Stimulated activated CD4-positive, alpha-beta T cell treated with anti-CD3 and anti-CD28 coated beads, TNF-alpha, amount 100 ng/mL, for 24 hours (primary cell): ENCODE results near the gene IGFL1.
"Not testable (repeated sequence)": the region's sequence is repeated elsewhere in the genome, so short reads cannot be mapped to it uniquely, and the experiment has no call there.

Source experiments
- DNase-seq, 3 experiments: peaks; one replicate each; pipeline ENCODE4 v3.0.0-alpha.2; 2020; ENCODE audit warnings: low read depth in 3 of 3

IGFL1 gene

DNA sequence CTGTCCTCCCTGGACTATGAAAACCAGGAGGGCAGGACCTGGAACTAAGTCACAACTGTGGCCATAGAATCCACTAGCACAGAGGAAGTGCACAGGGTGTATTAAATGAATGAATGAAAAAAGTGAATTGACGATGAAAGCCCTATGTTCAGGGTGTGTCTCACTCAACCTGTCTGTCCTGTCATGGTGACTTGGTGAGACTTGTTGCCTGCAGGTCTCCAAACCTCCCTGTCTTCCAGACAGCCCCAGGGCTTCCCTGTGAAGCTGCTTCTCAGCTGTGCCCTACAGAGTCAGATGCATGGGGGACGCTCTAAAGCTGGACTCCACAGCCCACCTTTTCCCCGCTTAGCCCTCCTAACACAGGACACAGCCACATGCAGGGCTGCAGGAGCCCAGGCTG, 4.8 kb upstream of the IGFL1 start:
- no peak for DNase-seq

DNA sequence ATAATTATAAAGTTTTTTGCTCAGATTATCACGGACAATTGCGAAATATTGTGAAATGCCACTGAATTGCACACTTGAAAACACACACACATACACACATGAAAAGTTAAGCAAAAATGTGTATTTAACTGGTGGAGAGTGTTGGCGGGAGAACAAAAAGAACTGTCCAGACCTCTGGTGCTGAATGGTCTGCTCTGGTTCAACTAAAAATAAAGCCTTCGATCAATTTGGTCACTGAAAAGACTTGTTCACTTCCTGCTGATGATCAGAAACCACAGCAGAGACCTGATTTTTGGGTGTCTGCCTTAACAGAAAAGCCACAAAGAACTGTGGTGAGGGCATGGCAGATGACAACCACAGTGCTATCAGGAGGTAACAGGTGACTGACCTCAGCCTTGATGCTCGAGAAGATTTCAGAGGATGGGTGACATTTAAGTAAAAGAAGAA, 4.0 kb upstream of the IGFL1 start:
- DNase-seq = no peak

DNA sequence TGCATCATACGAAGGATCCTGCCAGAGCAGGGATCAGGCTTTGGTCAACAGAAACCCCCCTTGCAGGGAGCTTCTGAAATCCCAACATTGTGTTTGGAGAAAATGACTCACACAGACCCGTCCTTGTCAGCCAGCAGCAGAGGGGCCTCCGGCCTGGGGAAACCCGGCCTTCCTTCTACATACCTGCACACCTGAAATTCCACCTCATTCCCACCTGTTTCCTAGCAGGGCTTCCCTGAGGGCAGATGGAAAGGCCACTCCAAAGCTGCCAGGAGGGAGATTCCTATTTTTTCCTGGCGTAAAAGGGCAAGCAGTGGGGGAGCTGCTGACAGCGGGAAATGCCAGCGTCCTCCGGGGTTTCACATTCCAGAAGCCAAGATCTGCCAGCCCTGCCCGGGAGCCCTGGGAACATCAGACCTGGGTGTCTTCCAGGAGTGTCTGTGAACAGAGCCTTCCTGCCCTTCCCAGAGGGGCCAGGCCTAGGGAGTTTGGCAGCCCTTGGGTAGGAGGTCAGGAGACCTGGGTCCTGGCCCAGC, 3.0 kb upstream of the IGFL1 start:
- DNase-seq = no peak

DNA sequence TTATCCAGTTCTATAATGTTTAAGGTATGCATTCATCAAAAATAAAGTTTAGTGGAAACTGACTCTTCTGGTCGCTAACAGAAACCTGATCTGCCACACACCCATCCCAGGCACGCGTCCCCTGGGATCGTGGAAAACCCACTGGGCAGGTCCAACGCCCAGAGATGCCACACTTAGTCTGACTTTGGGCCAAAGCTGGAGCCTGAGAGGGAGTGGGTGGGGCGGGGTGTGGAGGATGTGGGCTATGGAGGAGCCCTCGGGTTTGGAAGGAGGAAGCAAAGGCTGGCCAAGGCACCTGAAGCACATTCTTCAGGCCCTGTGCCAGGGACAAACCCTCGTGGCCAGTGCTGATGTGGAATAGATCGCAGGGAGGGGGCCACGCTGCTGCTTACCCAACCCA, 2.5 kb downstream of the IGFL1 start:
- DNase-seq = no peak

DNA sequence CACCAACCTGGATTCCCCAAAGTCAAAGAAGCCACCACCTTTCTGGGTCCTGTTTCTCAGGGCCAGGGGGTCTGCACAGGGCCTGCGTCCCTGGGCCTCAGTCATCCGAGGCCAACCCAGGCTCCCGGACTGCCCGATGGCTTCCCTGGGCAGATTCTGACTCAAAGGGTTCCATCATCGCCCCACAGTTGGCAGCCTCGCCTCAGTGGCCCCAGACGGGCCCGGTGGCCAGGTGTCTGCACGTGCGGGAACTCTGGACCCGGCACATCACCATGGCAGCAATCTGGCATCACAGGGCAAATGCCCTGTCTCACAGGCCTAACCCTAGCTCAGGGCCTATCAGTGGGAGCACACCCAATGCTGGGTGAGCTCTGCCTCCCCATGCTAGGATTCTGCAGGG, 2.9 kb downstream of the IGFL1 start:
- no peak for DNase-seq

DNA sequence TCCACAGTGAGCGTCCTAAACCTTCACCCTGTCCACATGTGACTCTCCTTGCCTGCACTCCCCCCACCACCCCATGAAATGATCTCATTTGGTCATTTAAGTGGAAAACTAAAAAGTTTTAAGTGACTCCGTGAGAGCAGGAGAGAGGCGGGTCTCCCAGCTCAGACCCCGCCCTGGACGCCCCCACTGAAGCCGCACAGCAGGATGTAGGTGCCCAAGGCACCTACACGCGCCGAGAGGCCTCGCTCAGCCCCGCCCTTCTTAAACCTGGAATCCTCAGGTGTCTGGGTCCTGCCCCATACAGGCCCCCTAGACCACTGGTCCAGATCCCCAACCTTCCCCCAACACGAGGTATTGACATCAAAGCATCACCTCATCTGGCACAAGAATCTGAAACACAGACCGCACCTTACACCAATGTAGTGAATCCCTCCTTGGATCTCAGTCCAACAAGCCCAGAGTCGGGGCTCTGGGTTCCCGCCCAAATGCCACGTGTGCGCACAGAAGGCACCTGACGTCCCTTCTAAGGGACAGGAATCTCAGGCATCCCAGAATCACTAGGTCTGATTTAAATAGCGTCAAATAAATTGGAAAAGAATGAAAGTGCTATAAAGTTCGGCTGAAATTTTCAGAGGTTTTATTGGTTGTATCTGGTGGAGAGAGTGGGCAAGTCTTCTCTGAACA, 3.5 kb downstream of the IGFL1 start:
- DNase-seq = no peak

DNA sequence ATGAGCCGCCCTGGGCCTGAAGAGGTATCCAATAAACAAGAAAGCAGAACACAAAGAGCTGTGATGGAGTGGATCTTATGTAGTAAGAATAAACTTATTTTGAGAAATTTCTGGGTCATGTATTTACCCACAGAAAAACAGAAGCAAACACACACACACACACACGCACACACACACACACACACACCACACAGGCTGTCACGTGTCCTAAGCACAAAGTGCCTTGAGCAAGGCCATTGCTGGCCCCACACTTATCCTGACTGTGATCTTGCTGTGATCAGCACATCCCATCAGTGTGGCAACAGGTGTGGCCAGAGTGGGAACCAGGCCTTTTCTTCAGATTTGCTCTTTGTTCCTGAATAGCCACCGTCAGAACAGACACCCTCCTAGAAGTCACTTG, 4.3 kb downstream of the IGFL1 start:
- not testable (repeated sequence) for DNase-seq

DNA sequence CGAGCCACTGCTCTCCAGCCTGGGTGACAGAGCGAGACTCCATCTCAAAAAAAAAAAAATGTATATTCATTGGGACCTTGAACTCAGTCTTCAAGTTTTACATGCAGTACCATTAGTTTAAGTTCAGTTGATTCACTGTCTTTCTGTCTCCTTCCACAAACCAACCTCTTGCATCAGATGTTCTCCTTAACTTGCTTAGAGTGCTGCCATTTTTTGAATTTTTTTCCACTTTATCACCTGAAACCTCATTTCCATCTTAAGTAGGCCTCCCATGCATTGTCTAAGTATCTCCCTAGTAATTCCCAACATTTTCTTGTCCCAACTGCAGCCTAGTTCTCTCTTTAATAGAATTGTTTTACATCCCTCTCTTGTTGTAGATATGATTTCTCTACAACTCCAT, 8.6 kb downstream of the IGFL1 start:
- DNase-seq = not testable (repeated sequence)

DNA sequence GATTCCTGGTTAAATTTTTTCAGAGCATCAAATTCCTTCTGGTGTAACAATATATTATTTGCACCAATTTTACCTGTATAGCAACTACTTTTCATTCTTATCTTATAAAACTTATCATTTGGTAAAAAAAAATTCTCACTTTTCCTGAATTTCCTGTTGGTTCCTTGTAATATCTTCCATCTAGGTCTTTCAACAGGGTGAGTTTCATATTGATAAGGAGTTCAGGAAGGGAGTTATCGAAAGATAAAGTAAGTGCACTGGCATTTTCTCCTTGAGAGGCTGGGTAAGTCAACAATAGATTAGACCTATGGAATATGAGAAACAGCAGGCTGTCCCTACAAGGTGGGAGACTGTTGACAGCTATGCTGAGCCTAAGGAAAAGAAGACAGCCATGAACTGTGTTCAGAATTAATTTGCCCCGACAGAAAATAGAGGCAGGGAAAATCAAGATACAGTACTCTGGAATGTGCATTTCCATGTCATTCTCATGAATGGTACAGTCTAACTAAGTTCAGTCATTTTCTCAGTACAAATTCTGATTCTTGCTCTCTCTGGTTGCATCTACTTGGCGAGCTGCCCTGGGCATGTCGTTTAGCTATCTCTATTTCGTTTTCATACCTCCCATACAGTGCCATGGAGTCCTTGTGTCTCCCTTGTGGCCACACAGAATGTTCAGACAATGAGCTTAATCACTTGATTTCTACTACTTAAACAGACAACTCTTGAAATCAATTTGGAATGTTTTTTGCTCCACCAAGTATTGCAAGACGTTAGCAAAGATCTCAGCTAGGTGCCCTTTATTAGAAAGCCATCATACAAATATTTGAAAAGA, 9.9 kb downstream of the IGFL1 start:
- no peak for DNase-seq

DNA sequence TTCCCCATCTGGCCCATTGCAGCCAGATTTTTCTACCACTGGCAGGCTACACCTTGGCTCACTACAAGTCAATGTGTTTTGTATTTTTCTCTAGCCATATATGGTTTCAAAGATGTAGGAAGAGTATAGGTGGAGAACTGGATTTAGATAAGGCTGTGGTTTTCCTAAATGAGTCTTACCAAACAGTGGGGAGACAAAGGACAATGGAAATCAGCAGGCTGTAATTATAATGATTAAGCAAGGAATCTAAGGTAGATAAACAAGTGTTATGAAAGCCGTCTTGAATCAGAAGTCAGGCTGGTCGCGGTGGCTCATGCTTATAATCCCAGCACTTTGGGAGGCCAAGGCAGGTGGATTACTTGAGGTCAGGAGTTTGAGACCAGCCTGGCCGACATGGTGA, 11.2 kb downstream of the IGFL1 start:
- no peak for DNase-seq

DNA sequence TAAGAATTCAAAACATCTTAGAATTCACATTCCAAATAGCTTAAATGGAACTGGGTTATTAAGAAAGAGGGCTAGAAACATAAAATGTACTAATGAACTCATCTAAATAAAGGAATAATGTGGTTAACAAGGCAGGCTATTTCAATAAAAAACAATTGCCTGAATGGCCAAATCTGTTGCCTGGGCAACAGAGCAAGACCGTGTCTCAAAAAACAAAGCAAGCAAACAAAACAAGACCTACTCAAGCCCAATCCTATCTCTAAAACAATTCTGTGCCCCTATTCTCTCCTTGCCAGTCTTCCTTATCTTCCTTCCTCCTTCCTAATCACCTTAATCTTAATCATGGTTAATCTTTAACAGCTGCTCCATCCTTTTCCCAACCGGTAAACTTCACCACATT, 12.1 kb downstream of the IGFL1 start:
- DNase-seq = no peak

DNA sequence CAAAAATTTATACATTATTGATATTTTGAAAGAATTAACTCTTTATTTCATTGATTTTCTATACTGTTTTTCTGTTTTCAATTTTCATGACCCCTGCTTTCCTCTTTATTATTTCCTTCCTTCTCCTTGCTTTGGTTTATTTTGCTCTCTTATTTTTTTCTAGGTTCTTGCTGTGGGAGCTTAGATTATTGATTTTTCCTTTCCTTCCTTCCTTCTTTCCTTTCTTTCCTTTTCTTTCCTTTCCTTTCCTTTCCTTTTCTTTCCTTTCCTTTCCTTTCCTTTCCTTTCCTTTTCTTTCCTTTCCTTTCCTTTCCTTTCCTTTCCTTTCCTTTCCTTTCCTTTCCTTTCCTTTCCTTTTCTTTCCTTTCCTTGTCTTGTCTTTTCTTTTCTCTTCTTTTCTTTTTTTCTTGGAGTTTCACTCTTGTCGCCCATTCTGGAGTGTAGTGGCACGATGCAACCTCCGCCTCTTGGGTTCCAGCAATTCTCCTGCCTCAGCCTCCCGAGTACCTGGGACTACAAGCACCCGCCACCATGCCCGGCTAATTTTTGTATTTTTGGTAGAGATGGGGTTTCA, 13.6 kb downstream of the IGFL1 start:
- not testable (repeated sequence) for DNase-seq

DNA sequence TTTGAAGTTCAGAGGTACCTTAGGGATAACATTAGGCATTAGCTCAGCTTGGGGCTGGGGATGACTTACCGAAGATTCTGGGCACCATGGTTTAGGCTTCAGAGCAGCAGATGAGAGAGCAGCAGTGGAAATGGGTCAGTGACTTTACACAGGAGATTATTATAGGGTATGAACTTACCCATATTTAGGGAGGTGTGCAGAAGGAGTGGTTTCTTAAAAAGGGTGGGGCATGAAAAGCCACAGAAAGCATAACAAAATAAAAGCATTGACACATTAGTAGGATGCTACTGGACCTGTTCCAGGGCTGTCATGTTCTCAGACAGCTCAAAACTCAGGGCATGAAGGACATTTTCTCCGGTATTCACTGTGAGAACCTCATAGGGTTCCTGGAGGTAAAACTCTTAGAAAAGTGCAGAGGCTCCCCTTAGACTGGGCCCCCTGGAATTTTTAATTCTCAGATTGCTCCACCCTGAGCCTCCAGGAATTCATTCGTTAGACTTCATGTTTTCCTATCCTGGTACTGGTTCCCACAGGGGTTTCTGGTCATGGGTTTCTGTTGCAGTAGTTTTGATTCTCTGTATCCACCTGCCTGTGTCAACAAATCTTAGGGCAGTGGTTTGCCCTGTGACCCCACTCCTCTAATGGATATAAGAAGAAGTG, 20.7 kb downstream of the IGFL1 start:
- DNase-seq = no peak

DNA sequence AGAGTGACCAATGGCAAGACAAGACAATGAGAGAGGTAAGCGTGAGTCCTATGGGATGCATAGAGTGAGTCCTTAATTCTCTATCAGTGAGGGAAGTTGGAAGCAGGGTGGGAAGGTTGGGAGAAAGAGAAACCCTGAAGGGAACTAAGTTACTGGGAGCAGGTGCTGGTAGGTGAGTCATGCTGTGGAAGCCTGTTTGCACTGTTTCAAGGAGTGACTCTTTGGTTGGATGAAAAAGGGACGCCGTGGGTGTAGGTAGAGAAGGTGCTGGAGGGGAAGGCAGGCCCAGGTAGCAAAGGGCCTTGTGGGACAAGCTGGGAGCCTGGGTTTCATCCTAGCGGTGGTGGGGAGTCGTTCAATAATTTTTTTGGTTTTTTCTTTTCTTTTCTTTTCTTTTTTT, 21.9 kb downstream of the IGFL1 start:
- no peak for DNase-seq

DNA sequence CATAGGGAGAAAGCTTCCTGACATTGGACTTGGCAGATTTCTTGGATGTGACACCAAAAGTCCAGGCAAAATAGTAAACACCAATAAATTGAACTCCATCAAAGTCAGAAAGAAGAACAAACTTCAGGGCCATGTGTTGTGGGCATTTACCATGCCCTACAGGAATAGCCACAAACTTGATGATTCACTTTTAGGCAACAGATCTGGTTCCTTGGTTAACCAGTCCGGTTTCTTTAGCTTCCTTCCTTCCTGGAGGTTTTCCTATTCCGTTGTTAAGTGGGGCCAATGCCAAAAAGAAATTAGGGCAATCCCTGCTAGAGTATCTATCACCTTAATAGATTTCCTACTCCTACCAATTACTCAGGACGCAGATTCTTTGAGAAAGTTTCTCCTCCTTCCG, 25.2 kb downstream of the IGFL1 start:
- no peak for DNase-seq

DNA sequence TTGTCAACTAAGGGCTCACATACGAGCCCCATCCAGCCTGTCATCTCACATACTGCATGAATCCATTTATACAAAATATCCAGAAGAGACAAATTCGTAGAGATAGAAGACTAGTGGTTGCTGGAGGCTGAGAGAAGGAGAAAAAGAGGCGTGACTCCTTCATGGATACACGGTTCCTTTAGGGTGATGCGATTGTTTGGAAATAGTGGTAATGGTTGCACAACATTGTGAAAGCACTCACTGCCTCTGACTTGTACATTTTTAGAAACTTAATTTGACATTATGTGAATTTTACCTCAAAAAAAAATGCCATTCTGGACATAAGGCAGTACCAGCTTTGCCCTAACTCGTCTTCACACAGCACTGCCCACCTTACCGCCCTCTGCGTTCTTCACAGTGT, 27.3 kb downstream of the IGFL1 start:
- no peak for DNase-seq

DNA sequence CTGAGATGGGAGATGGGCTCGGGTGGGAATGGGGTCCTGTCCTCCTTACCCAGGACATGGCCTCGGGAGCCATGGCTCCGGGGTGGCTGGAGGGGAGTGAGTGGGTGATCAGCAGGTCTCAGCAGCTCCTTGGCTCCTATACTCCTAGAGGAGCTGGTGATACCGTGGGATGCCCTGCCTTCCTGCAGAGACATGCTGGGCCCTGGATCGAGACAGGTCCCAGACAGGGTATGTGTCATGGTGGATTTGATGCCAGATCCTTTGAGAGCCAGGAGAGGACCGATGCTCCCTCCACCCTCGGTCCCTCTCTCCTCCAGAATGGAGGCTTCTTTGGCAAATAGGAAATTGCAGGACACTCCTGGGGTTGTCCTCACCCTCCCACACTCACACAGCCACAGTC, 32.0 kb downstream of the IGFL1 start:
- not testable (repeated sequence) for DNase-seq

DNA sequence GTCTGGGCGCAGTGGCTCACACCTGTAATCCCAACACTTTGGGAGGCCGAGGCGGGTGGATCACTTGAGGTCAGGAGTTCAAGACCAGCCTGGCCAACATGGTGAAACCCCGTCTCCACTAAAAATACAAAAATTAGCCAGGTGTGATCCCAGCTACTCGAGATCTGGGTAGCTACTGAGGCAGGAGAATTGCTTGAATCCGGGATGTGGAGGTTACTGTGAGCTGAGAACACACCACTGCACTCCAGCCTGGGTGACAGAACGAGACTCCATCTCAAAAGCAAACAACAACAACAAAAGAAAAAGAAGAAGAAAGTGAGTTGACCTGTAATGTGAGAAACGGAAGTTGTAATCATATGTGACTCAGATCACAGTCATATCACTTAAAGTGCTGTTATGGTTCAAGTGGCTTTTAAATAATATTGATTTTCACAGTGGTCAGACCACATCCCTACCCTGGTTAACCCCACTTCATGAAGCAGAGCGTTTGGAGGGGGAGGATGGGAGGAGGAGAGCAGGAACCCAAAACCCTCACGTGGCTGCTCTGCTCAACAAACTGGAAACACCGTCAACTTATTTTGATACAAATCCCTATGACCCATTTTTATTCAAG, 33.2 kb downstream of the IGFL1 start:
- peak; percentile 17 to 41 (median 34) for DNase-seq

DNA sequence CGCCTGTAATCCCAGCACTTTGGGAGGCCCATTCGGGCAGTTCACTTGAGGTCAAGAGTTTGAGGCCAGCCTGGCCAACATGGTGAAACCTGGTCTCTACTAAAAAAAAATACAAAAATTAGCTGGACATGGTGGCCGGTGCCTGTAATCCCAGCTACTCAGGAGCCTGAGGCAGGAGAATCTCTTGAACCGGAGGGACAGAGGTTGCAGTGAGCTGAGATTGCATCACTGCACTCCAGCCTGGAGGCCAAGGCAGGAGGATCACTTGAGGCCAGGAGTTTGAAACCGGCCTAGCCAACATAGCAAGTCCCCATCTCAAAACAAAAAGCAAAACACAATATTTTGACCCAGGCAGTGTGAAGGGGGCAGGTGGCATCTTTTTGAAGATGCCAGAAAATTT, 35.3 kb downstream of the IGFL1 start:
- not testable (repeated sequence) for DNase-seq

DNA sequence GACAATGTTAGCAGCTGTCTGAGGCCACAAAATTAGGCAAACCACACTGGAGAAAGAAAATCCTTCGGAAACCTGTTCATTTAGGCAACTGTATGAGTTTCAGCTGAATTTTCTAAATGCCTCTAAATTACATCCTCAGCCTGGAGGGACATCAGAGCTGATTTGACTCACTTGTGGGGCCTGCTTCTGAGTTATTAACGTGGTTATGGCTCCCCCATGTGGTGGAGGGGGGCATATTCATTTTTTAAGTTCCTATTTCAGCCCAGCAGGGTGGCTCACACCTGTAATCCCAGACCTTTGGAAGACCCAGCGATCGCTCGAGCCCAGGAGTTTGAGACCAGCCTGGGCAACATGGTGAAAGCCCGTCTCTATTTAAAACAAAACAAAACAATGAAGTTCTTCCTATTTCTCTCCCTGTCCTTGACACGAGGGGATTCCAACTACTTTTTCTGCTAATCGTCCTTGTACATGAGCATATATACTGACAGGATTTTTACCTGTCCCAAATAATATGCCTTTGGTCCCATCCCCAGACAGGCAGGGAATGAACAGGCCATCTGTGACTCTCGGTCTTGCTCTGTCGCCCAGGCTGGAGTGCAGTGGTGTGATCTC, 35.8 kb downstream of the IGFL1 start:
- DNase-seq = peak; percentile 43 to 65 (median 52)

DNA sequence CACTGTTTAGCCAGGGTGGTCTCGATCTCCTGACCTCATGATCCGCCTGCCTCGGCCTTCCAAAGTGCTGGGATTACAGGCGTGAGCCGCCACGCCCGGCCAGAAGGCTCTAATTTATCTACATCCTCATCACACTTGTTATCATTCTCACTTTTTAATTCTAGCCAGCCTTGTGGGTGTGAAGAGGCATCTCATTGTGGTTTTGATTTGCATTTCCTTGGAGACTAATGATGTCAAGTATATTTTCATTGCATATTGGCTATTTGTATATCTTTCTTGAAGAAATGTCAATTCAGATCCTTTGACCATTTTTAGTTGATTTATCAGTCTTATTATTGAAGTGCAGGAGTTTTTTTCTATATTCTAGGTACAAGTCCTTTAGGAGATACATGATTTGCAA, 39.6 kb downstream of the IGFL1 start:
- no peak for DNase-seq
